Measurements from ENCODE around the gene ADARB2. TPM values are rescaled to one million over a fixed set of nuclear protein-coding genes. Genes with fewer than 3 reads are reported as not detected.

The ADARB2 gene
- total RNA-seq, 1 donor from 2014 or later, result 0.80 TPM

GRCh38 chr10:1609648-1609970 lies 127.7 kb downstream of the ADARB2 start:
- intact Hi-C loops (cut with DNase I), result no loop called here
- peaks cover 25% of the 10 kb centered on the region for H3K27me3 ChIP-seq (ENCODE audit: low read depth)
- no peak for DNase-seq

GRCh38 chr10:1608851-1609647 lies 128.3 kb downstream of the ADARB2 start:
- no peaks in the 10 kb centered on the region for H3K36me3 ChIP-seq
- no peak overlapping the region for H3K27ac ChIP-seq
- DNase-seq (no peak), ATAC-seq (no peak)
- H3K9me3 ChIP-seq, result no peaks in the 10 kb centered on the region
- intact Hi-C loops (cut with DNase I), result no loop called here
- no peaks in the 10 kb centered on the region for H3K4me1 ChIP-seq
- no peak for TF ChIP-seq CTCF (IDR thresholded peaks at IDR 0.05)
- peaks cover 25% of the 10 kb centered on the region for H3K27me3 ChIP-seq (ENCODE audit: low read depth)
- no peak overlapping the region for H3K4me3 ChIP-seq

More at GRCh38 chr10:1609648-1609970, 127.7 kb downstream of the ADARB2 start:
- Histone ChIP-seq H3K9me3 (no peaks in the 10 kb centered on the region), H3K27ac (no peak overlapping the region), H3K4me3 (no peak overlapping the region), H3K4me1 (no peaks in the 10 kb centered on the region), H3K36me3 (no peaks in the 10 kb centered on the region)
- ATAC-seq, result peak in 1 of 2 donors; percentile 19
- TF ChIP-seq CTCF (IDR thresholded peaks at IDR 0.05), result no peak

- Histone ChIP-seq H3K27me3 (ENCODE audit: low read depth) (peaks cover 25% of the 10 kb centered on the region), H3K36me3 (no peaks in the 10 kb centered on the region), H3K27ac (no peak overlapping the region), H3K4me3 (no peak overlapping the region), H3K4me1 (no peaks in the 10 kb centered on the region), H3K9me3 (no peaks in the 10 kb centered on the region)
- ATAC-seq (no peak), DNase-seq (no peak)
- TF ChIP-seq CTCF (IDR thresholded peaks at IDR 0.05), result no peak
- intact Hi-C loops (cut with DNase I), result no loop called here
Observed at GRCh38 chr10:1608408-1608807, 128.9 kb downstream of the ADARB2 start.

GRCh38 chr10:1607466-1607865 lies 129.9 kb downstream of the ADARB2 start:
- no peak for TF ChIP-seq CTCF (IDR thresholded peaks at IDR 0.05)
- no peak overlapping the region for H3K4me3 ChIP-seq
- H3K9me3 ChIP-seq, result no peaks in the 10 kb centered on the region
- H3K27me3 ChIP-seq (ENCODE audit: low read depth), result peaks cover 25% of the 10 kb centered on the region
- H3K4me1 ChIP-seq, result no peaks in the 10 kb centered on the region
- H3K36me3 ChIP-seq, result no peaks in the 10 kb centered on the region
- DNase-seq (no peak), ATAC-seq (no peak)
- intact Hi-C loops (cut with DNase I), result no loop called here
- no peak overlapping the region for H3K27ac ChIP-seq

- Histone ChIP-seq H3K27me3 (ENCODE audit: low read depth) (peaks cover 19% of the 10 kb centered on the region), H3K27ac (no peak overlapping the region), H3K4me1 (no peaks in the 10 kb centered on the region), H3K9me3 (no peaks in the 10 kb centered on the region), H3K4me3 (no peak overlapping the region), H3K36me3 (no peaks in the 10 kb centered on the region)
- TF ChIP-seq CTCF (IDR thresholded peaks at IDR 0.05), result no peak
- intact Hi-C loops (cut with DNase I), result no loop called here
- DNase-seq (no peak), ATAC-seq (no peak)
Observed at GRCh38 chr10:1605999-1606940, 131.1 kb downstream of the ADARB2 start.
